HL-60 (cell line): ENCODE results near the gene CRIP1.

ENCODE experiments used
- CTCF ChIP-seq: IDR thresholded peaks from one replicate; pipeline ENCODE4 v1.5.1; 2011; ENCODE audit warnings: low read length, control low read depth, inconsistent platforms; ENCODE audit not compliant: insufficient read depth
- GABPA ChIP-seq: IDR thresholded peaks from 2 replicates; pipeline ENCODE4 v1.6.1; 2012; ENCODE audit warnings: low read depth

GRCh38 chr14:105470350-105471296, 16.1 kb upstream of the CRIP1 start:
- TF ChIP-seq GABPA (no peak), CTCF (no peak)
